ENCODE results near the gene CLEC2A.
"Not testable (repeated sequence)": the region's sequence is repeated elsewhere in the genome, so short reads cannot be mapped to it uniquely, and the experiment has no call there.

CLEC2A gene

GRCh38 chr12:9888665-9889273, 43.4 kb downstream of the CLEC2A start:
- TF ChIP-seq CTCF (conservative IDR thresholded peaks at IDR 0.05; ENCODE audit: low read length), result no peak
- DNase-seq (ENCODE audit: low read depth), result no peak
- H3K4me3 ChIP-seq (ENCODE audit: low read length), result no peak overlapping the region

- H3K4me3 ChIP-seq (ENCODE audit: low read length), result no peak overlapping the region
- TF ChIP-seq CTCF (conservative IDR thresholded peaks at IDR 0.05; ENCODE audit: low read length), result no peak
- no peak for DNase-seq (ENCODE audit: low read depth)
Observed at GRCh38 chr12:9883175-9883574, 49.0 kb downstream of the CLEC2A start.

GRCh38 chr12:9881988-9882387, 50.2 kb downstream of the CLEC2A start:
- no peak overlapping the region for H3K4me3 ChIP-seq (ENCODE audit: low read length)
- no peak for DNase-seq (ENCODE audit: low read depth)
- no peak for TF ChIP-seq CTCF (conservative IDR thresholded peaks at IDR 0.05; ENCODE audit: low read length)

GRCh38 chr12:9881246-9881645, 50.9 kb downstream of the CLEC2A start, which contains the start of gene KLRF2:
TSS of gene KLRF2 (plus strand) at chr12:9881489. CDS start at chr12:9881596, 107 bp downstream.
- H3K4me3 ChIP-seq (ENCODE audit: low read length), result no peak within 1 kb of the TSS
- DNase-seq (ENCODE audit: low read depth), result no peak
- no peak for TF ChIP-seq CTCF (conservative IDR thresholded peaks at IDR 0.05; ENCODE audit: low read length)

GRCh38 chr12:9880532-9881078, 51.6 kb downstream of the CLEC2A start:
- H3K4me3 ChIP-seq (ENCODE audit: low read length), result no peak overlapping the region
- TF ChIP-seq CTCF (conservative IDR thresholded peaks at IDR 0.05; ENCODE audit: low read length), result no peak
- no peak for DNase-seq (ENCODE audit: low read depth)

- not testable (repeated sequence) for DNase-seq (ENCODE audit: low read depth); H3K4me3 ChIP-seq (ENCODE audit: low read length)
Observed at GRCh38 chr12:9876120-9876519, 56.0 kb downstream of the CLEC2A start.

GRCh38 chr12:9872742-9873141, 59.4 kb downstream of the CLEC2A start:
- DNase-seq (ENCODE audit: low read depth), result no peak
- H3K4me3 ChIP-seq (ENCODE audit: low read length), result no peak overlapping the region
- TF ChIP-seq CTCF (conservative IDR thresholded peaks at IDR 0.05; ENCODE audit: low read length), result no peak

Measured in AG10803 (cell line).